KOPT-K1 (cell line): ENCODE data around the gene MORN1.

Experiments
- H3K27ac ChIP-seq: fragments of 200-600 bp; sonication (generic); 2 replicates; pipeline ENCODE4 v1.5.1; 2016; ENCODE audit warnings: antibody characterized with exemption, mild to moderate bottlenecking, low read depth, low read length; ENCODE audit not compliant: poor library complexity, severe bottlenecking
- H3K36me3 ChIP-seq: fragments of 200-600 bp; sonication (generic); 2 replicates; pipeline ENCODE4 v1.5.1; 2017; ENCODE audit warnings: antibody characterized with exemption, mild to moderate bottlenecking, low read length, moderate library complexity; ENCODE audit not compliant: insufficient read depth
- H3K9me3 ChIP-seq: fragments of 200-600 bp; sonication (generic); 2 replicates; pipeline ENCODE4 v1.5.1; 2017; ENCODE audit warnings: antibody characterized with exemption, low read length, mild to moderate bottlenecking; ENCODE audit not compliant: insufficient read depth, poor library complexity, severe bottlenecking

Gene MORN1

GRCh38 chr1:2429780-2430591, 38.6 kb upstream of the MORN1 start:
- Histone ChIP-seq H3K9me3 (peaks cover 11% of the 10 kb centered on the region), H3K27ac (no peak overlapping the region), H3K36me3 (no peaks in the 10 kb centered on the region)

GRCh38 chr1:2428490-2428889, 37.1 kb upstream of the MORN1 start:
- H3K36me3 ChIP-seq, result no peaks in the 10 kb centered on the region
- H3K27ac ChIP-seq, result no peak overlapping the region
- H3K9me3 ChIP-seq, result peaks cover 14% of the 10 kb centered on the region

GRCh38 chr1:2427976-2428375, 36.6 kb upstream of the MORN1 start:
- Histone ChIP-seq H3K36me3 (no peaks in the 10 kb centered on the region), H3K9me3 (peaks cover 19% of the 10 kb centered on the region), H3K27ac (no peak overlapping the region)

- Histone ChIP-seq H3K27ac (no peak overlapping the region), H3K9me3 (peaks cover 27% of the 10 kb centered on the region)
Observed at GRCh38 chr1:2427051-2427450, 35.7 kb upstream of the MORN1 start.

GRCh38 chr1:2426540-2426939, 35.2 kb upstream of the MORN1 start:
- no peaks in the 10 kb centered on the region for H3K36me3 ChIP-seq
- H3K27ac ChIP-seq, result no peak overlapping the region

More at GRCh38 chr1:2427051-2427450, 35.7 kb upstream of the MORN1 start:
- no peaks in the 10 kb centered on the region for H3K36me3 ChIP-seq

GRCh38 chr1:2425892-2426291, 34.5 kb upstream of the MORN1 start:
- Histone ChIP-seq H3K36me3 (no peaks in the 10 kb centered on the region), H3K9me3 (peaks cover 27% of the 10 kb centered on the region), H3K27ac (no peak overlapping the region)

More at GRCh38 chr1:2426540-2426939, 35.2 kb upstream of the MORN1 start:
- peaks cover 27% of the 10 kb centered on the region for H3K9me3 ChIP-seq

- Histone ChIP-seq H3K9me3 (peaks cover 16% of the 10 kb centered on the region), H3K36me3 (no peaks in the 10 kb centered on the region), H3K27ac (no peak overlapping the region)
Observed at GRCh38 chr1:2422523-2422922, 31.2 kb upstream of the MORN1 start.

- no peaks in the 10 kb centered on the region for H3K36me3 ChIP-seq
- no peak overlapping the region for H3K27ac ChIP-seq
- peaks cover 16% of the 10 kb centered on the region for H3K9me3 ChIP-seq
Observed at GRCh38 chr1:2419416-2419815, 28.1 kb upstream of the MORN1 start.

- Histone ChIP-seq H3K36me3 (no peaks in the 10 kb centered on the region), H3K27ac (no peak overlapping the region), H3K9me3 (peaks cover 16% of the 10 kb centered on the region)
Observed at GRCh38 chr1:2418791-2419320, 27.5 kb upstream of the MORN1 start.

GRCh38 chr1:2417833-2418225, 26.5 kb upstream of the MORN1 start:
- peaks cover 6% of the 10 kb centered on the region for H3K9me3 ChIP-seq
- no peak overlapping the region for H3K27ac ChIP-seq
- no peaks in the 10 kb centered on the region for H3K36me3 ChIP-seq

- no peaks in the 10 kb centered on the region for H3K36me3 ChIP-seq
- H3K27ac ChIP-seq, result peak overlapping the region; percentile 25
Observed at GRCh38 chr1:2417083-2417832, 25.9 kb upstream of the MORN1 start.

GRCh38 chr1:2416403-2416802, 25.0 kb upstream of the MORN1 start:
- no peaks in the 10 kb centered on the region for H3K9me3 ChIP-seq
- no peaks in the 10 kb centered on the region for H3K36me3 ChIP-seq
- peak overlapping the region; percentile 25 for H3K27ac ChIP-seq

More at GRCh38 chr1:2417083-2417832, 25.9 kb upstream of the MORN1 start:
- H3K9me3 ChIP-seq, result peaks cover under 1% of the 10 kb centered on the region

- Histone ChIP-seq H3K36me3 (no peaks in the 10 kb centered on the region), H3K9me3 (no peaks in the 10 kb centered on the region), H3K27ac (no peak overlapping the region)
Observed at GRCh38 chr1:2415801-2416208, 24.5 kb upstream of the MORN1 start.

- H3K9me3 ChIP-seq, result no peaks in the 10 kb centered on the region
- H3K27ac ChIP-seq, result no peak overlapping the region
Observed at GRCh38 chr1:2415337-2415736, 24.0 kb upstream of the MORN1 start.

GRCh38 chr1:2414297-2414958, 23.1 kb upstream of the MORN1 start:
- no peak overlapping the region for H3K27ac ChIP-seq
- no peaks in the 10 kb centered on the region for H3K9me3 ChIP-seq
- H3K36me3 ChIP-seq, result no peaks in the 10 kb centered on the region; the same call in 1 of the 2 replicates

More at GRCh38 chr1:2415337-2415736, 24.0 kb upstream of the MORN1 start:
- no peaks in the 10 kb centered on the region for H3K36me3 ChIP-seq
